Loucy (cell line): ENCODE data around the gene ZNF516.

Experiments
- H2AFZ ChIP-seq: fragments of 200-600 bp; sonication (generic); 2 replicates; pipeline ENCODE4 v1.6.0; 2016; ENCODE audit warnings: antibody characterized with exemption, mild to moderate bottlenecking, low read length, moderate library complexity
- H3F3A ChIP-seq: fragments of 200-600 bp; 2 replicates; pipeline ENCODE4 v1.6.0; 2016; ENCODE audit warnings: antibody characterized with exemption, low read depth, mild to moderate bottlenecking
- H3K27me3 ChIP-seq: fragments of 200-600 bp; sonication (generic); 2 replicates; pipeline ENCODE4 v1.6.1; 2014; ENCODE audit warnings: low read length, mild to moderate bottlenecking; ENCODE audit not compliant: insufficient read depth, poor library complexity, severe bottlenecking
- H3K36me3 ChIP-seq: fragments of 200-600 bp; sonication (generic); 2 replicates; pipeline ENCODE4 v1.6.1; 2016; ENCODE audit warnings: low read length; ENCODE audit not compliant: insufficient read depth
- H3K4me1 ChIP-seq: fragments of 200-600 bp; sonication (generic); 2 replicates; pipeline ENCODE4 v1.5.1; 2014; ENCODE audit warnings: low read length, mild to moderate bottlenecking; ENCODE audit not compliant: insufficient read depth, poor library complexity, severe bottlenecking
- H3K4me2 ChIP-seq: fragments of 200-600 bp; sonication (generic); 2 replicates; pipeline ENCODE4 v1.6.0; 2014; ENCODE audit warnings: antibody characterized with exemption, low read length, low read depth, mild to moderate bottlenecking; ENCODE audit not compliant: poor library complexity, severe bottlenecking
- H3K4me3 ChIP-seq: fragments of 200-600 bp; sonication (generic); 2 replicates; pipeline ENCODE4 v1.5.1; 2014; ENCODE audit warnings: low read length, mild to moderate bottlenecking, mixed read lengths; ENCODE audit not compliant: poor library complexity, severe bottlenecking
- H3K79me2 ChIP-seq: fragments of 200-600 bp; sonication (generic); 2 replicates; pipeline ENCODE4 v1.6.1; 2014; ENCODE audit warnings: low read length; ENCODE audit not compliant: insufficient read depth
- H3K9ac ChIP-seq: fragments of 200-600 bp; sonication (generic); 2 replicates; pipeline ENCODE4 v1.6.0; 2014; ENCODE audit warnings: mild to moderate bottlenecking, low read depth, low read length, moderate library complexity; ENCODE audit not compliant: poor library complexity, severe bottlenecking
- H3K9me2 ChIP-seq: fragments of 200-600 bp; sonication (generic); replicated peaks from 2 replicates; pipeline ENCODE4 v1.6.1; 2016; ENCODE audit warnings: low read depth, low read length, mixed read lengths
- H3K9me3 ChIP-seq: fragments of 200-600 bp; sonication (generic); 2 replicates; pipeline ENCODE4 v1.6.1; 2014; ENCODE audit warnings: mild to moderate bottlenecking, antibody characterized with exemption, low read length, low read depth; ENCODE audit not compliant: insufficient read depth
- H4K20me1 ChIP-seq: fragments of 200-600 bp; sonication (generic); 2 replicates; pipeline ENCODE4 v1.6.0; 2014; ENCODE audit warnings: antibody characterized with exemption, low read length, mild to moderate bottlenecking; ENCODE audit not compliant: insufficient read depth, poor library complexity, severe bottlenecking
- CTCF ChIP-seq: fragments of 200-600 bp; sonication (generic); conservative IDR thresholded peaks from 2 replicates; pipeline ENCODE4 v1.5.1; 2014; ENCODE audit warnings: mild to moderate bottlenecking, antibody characterized with exemption, low read length
- EZH2phosphoT487 ChIP-seq: fragments of 200-600 bp; IDR thresholded peaks from 2 replicates; pipeline ENCODE4 v1.6.1; 2018; ENCODE audit warnings: antibody characterized with exemption, mild to moderate bottlenecking, moderate library complexity, borderline replicate concordance

The ZNF516 gene

GRCh38 chr18:76373297-76373696 lies 121.7 kb downstream of the ZNF516 start:
- TF ChIP-seq CTCF (no peak), EZH2phosphoT487 (no peak)
- Histone ChIP-seq H3K4me1 (peaks cover 19% of the 10 kb centered on the region), H3K9me2 (no peaks in the 10 kb centered on the region), H3F3A (no peaks in the 10 kb centered on the region), H3K4me2 (no peak overlapping the region), H3K9me3 (no peaks in the 10 kb centered on the region), H3K9ac (no peak overlapping the region), H3K36me3 (no peaks in the 10 kb centered on the region; the same call in 1 of the 2 replicates), H2AFZ (no peak overlapping the region), H4K20me1 (peaks cover 3% of the 10 kb centered on the region), H3K79me2 (no peaks in the 10 kb centered on the region), H3K27me3 (no peaks in the 10 kb centered on the region), H3K4me3 (no peak overlapping the region)

GRCh38 chr18:76371301-76372203 lies 123.5 kb downstream of the ZNF516 start:
- no peaks in the 10 kb centered on the region for H3K27me3 ChIP-seq
- no peak overlapping the region for H3K9ac ChIP-seq
- peaks cover 3% of the 10 kb centered on the region for H4K20me1 ChIP-seq
- no peaks in the 10 kb centered on the region for H3K9me3 ChIP-seq
- no peak overlapping the region for H3K4me3 ChIP-seq
- H3K9me2 ChIP-seq: no peaks in the 10 kb centered on the region
- H3K4me1 ChIP-seq: peaks cover 19% of the 10 kb centered on the region
- no peaks in the 10 kb centered on the region for H3F3A ChIP-seq
- H3K79me2 ChIP-seq: no peaks in the 10 kb centered on the region
- no peak overlapping the region for H2AFZ ChIP-seq
- H3K36me3 ChIP-seq: no peaks in the 10 kb centered on the region; the same call in 1 of the 2 replicates
- no peak for TF ChIP-seq EZH2phosphoT487
- no peak for TF ChIP-seq CTCF
- no peak overlapping the region for H3K4me2 ChIP-seq

- Histone ChIP-seq H2AFZ (no peak overlapping the region), H3K36me3 (no peaks in the 10 kb centered on the region; the same call in 1 of the 2 replicates), H3K9ac (no peak overlapping the region), H3K4me1 (peaks cover 19% of the 10 kb centered on the region), H3K79me2 (no peaks in the 10 kb centered on the region), H3K9me2 (no peaks in the 10 kb centered on the region), H3K27me3 (no peaks in the 10 kb centered on the region), H3K4me2 (no peak overlapping the region), H3K9me3 (no peaks in the 10 kb centered on the region), H3K4me3 (no peak overlapping the region), H4K20me1 (peaks cover 3% of the 10 kb centered on the region), H3F3A (no peaks in the 10 kb centered on the region)
- TF ChIP-seq EZH2phosphoT487 (no peak), CTCF (no peak)
These were observed 124.4 kb downstream of the ZNF516 start for GRCh38 chr18:76370686-76371085.
